ENCODE results near the gene CASKIN2. TPM values are rescaled to one million over a fixed set of nuclear protein-coding genes. Genes with fewer than 3 reads are reported as not detected.

CASKIN2 gene
- total and polyA plus RNA-seq, 2 of the 4 experiments (the other 2 are of a cell fraction) = 2.9 to 6.9 TPM

- no peak overlapping the region for H3K4ac ChIP-seq (ENCODE audit: low read depth, low read length)
- H3K14ac ChIP-seq (replicated peaks; ENCODE audit: low read depth, low read length) = no peak overlapping the region
- no peak overlapping the region for H3K23ac ChIP-seq (ENCODE audit: low read depth, low read length)
- H3K27me3 ChIP-seq (ENCODE audit: control insufficient read depth, insufficient read depth, low read length) = no peaks in the 10 kb centered on the region
- no peak overlapping the region for H3K56ac ChIP-seq (ENCODE audit: extremely low read depth, insufficient read depth, low read length)
- 100% methylated on average over 3 of the region's 13 CpGs; no CpG with 5 or more reads in 1 of the 2 experiments for WGBS, 2 experiments (ENCODE audit: extremely low coverage in 2 of 2, insufficient read length in 1 of 2)
- POLR2A ChIA-PET (ENCODE audit: unreplicated experiment) = no interaction called here
- DNase-seq (no peak), ATAC-seq (ENCODE audit: low read depth) (no peak)
- no peak overlapping the region for H4K5ac ChIP-seq (ENCODE audit: low read depth, low read length)
- H4K8ac ChIP-seq (ENCODE audit: low read depth in 2 of 2, low read length in 2 of 2) = no peak overlapping the region
- peaks cover 4% of the 10 kb centered on the region; the same call in 1 of the 2 replicates for H4K20me1 ChIP-seq (ENCODE audit: insufficient read depth, low read length)
- no peak overlapping the region for H4K91ac ChIP-seq (ENCODE audit: insufficient read depth, low read depth, low read length)
- H3K18ac ChIP-seq (ENCODE audit: low read depth, low read length) = no peak overlapping the region
- in situ Hi-C loops (cut with MboI; ENCODE audit: low sequenced_read_pairs) (no loop called here), dilution Hi-C loops (cut with HindIII; ENCODE audit: low sequenced_read_pairs, unreplicated experiment) (no loop called here), intact Hi-C loops (cut with micrococcal nuclease) (loop anchor here (5.0 kb wide), 1 partner anchor 37 kb away; no protein-coding TSS in a partner anchor)
- no peak overlapping the region for H2AK9ac ChIP-seq (replicated peaks; ENCODE audit: low read depth, low read length, poor library complexity)
- no peak overlapping the region for H2BK15ac ChIP-seq (ENCODE audit: low read depth, low read length)
- H3K36me3 ChIP-seq (ENCODE audit: control insufficient read depth, insufficient read depth, low read length) = peaks cover 20% of the 10 kb centered on the region
- H3K4me1 ChIP-seq (ENCODE audit: control insufficient read depth, insufficient read depth, low read length) = no peaks in the 10 kb centered on the region
- no peak overlapping the region for H3K27ac ChIP-seq (ENCODE audit: insufficient read depth, low read length)
- H2AK5ac ChIP-seq (ENCODE audit: low read depth, low read length) = no peak overlapping the region
- H2BK120ac ChIP-seq (ENCODE audit: low read depth, low read length) = no peak overlapping the region
- no peak overlapping the region for H3K9ac ChIP-seq (ENCODE audit: low read depth, low read length)
- peaks cover 5% of the 10 kb centered on the region for H3K9me1 ChIP-seq (ENCODE audit: insufficient read depth, low read length)
- CTCF ChIA-PET = no interaction called here
- no TSS peak for BruUV-seq (replicated peaks)
- peaks cover 14 to 38% of the 10 kb centered on the region in 2 experiments for H3K79me1 ChIP-seq (ENCODE audit: low read depth in 1 of 2, low read length in 2 of 2)
- no peak overlapping the region for H3K4me3 ChIP-seq (ENCODE audit: insufficient read depth, low read depth, low read length)
- TF ChIP-seq USF2 (IDR thresholded peaks at IDR 0.05; ENCODE audit: low read depth, low read length) (no peak), MAFK (IDR thresholded peaks at IDR 0.05; ENCODE audit: low read depth, low read length) (no peak), RCOR1 (IDR thresholded peaks at IDR 0.05; ENCODE audit: insufficient replicate concordance, low read length) (no peak), MAZ (IDR thresholded peaks at IDR 0.05; ENCODE audit: borderline replicate concordance, low read depth, low read length) (no peak), RFX5 (IDR thresholded peaks at IDR 0.05; ENCODE audit: low read depth, low read length) (no peak), ELK1 (IDR thresholded peaks at IDR 0.05; ENCODE audit: borderline replicate concordance, low read depth, low read length) (no peak), BHLHE40 (IDR thresholded peaks at IDR 0.05; ENCODE audit: low read depth, low read length) (no peak), CHD1 (IDR thresholded peaks at IDR 0.05; ENCODE audit: low read depth, low read length) (no peak), NFE2L2 (IDR thresholded peaks at IDR 0.05; ENCODE audit: low read depth, low read length) (no peak)
- no peaks in the 10 kb centered on the region for H3K9me3 ChIP-seq (ENCODE audit: control insufficient read depth, insufficient read depth, low read length)
- H2BK5ac ChIP-seq (ENCODE audit: low read depth, low read length, poor library complexity, severe bottlenecking) = no peak overlapping the region
- no peak overlapping the region for H3K4me2 ChIP-seq (ENCODE audit: low read depth, low read length)
- H2AFZ ChIP-seq (replicated peaks; ENCODE audit: low read length, poor library complexity) = peak overlapping the region; percentile 24
- H2BK20ac ChIP-seq (ENCODE audit: low read depth, low read length) = no peak overlapping the region
Observed at GRCh38 chr17:75468779-75469373, 46.5 kb downstream of the CASKIN2 start.

Data from IMR-90 (cell line).